PFSK-1 (cell line): ENCODE results near the gene PRKN.

ENCODE experiments used
- FOXP2 ChIP-seq: optimal IDR thresholded peaks from 2 replicates; pipeline ENCODE3; 2011; ENCODE audit warnings: borderline replicate concordance, control low read depth, inconsistent platforms; ENCODE audit not compliant: insufficient read depth; ENCODE audit errors: extremely low read length, extremely low read depth
- POLR2AphosphoS5 ChIP-seq: IDR thresholded peaks from 2 replicates; pipeline ENCODE4 v1.6.1; 2012; ENCODE audit warnings: low read depth, mild to moderate bottlenecking, control low read depth, low read length, moderate library complexity
- SIN3A ChIP-seq: IDR thresholded peaks from 2 replicates; pipeline ENCODE4 v1.6.1; 2012; ENCODE audit warnings: mild to moderate bottlenecking, low read length, moderate library complexity, borderline replicate concordance; ENCODE audit not compliant: insufficient read depth
- TAF1 ChIP-seq: IDR thresholded peaks from 2 replicates; pipeline ENCODE4 v1.6.1; 2012; ENCODE audit warnings: low read length, control low read depth, borderline replicate concordance; ENCODE audit not compliant: insufficient read depth
- TF ChIP-seq, protein P1 (sequence below), 2 experiments: IDR thresholded peaks; 2 replicates each; pipeline versions ENCODE4 v1.6.1 to v1.8.0; 2011 to 2012; ENCODE audit warnings: low read depth in 2 of 2, low read length in 2 of 2, control low read depth in 1 of 2, inconsistent platforms in 1 of 2, mild to moderate bottlenecking in 1 of 2, moderate library complexity in 1 of 2; ENCODE audit not compliant: insufficient read depth in 1 of 2

DNA sequence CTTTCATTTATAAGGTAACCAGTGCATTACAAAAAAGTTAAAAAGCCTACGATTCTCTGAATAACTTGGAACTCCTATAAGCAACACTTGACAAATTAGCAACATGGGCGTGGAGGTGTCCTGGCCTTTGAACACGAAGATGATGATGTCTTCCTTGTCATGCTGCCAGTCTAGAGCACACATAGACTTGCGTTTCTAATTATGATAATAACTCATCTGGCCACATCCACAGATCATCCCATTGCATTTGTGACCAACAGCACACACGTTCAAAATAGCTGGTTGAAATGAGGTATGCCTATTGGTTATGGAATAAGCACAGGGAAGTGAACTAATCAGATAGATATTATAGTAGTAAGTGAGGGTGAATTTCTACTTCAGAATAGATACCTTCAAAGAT lies 608.9 kb downstream of the PRKN start:
- TF ChIP-seq POLR2AphosphoS5, result no peak
- no peak for TF ChIP-seq SIN3A
- TF ChIP-seq TAF1, result no peak
- TF ChIP-seq FOXP2, result no peak
- TF ChIP-seq, protein P1, sequence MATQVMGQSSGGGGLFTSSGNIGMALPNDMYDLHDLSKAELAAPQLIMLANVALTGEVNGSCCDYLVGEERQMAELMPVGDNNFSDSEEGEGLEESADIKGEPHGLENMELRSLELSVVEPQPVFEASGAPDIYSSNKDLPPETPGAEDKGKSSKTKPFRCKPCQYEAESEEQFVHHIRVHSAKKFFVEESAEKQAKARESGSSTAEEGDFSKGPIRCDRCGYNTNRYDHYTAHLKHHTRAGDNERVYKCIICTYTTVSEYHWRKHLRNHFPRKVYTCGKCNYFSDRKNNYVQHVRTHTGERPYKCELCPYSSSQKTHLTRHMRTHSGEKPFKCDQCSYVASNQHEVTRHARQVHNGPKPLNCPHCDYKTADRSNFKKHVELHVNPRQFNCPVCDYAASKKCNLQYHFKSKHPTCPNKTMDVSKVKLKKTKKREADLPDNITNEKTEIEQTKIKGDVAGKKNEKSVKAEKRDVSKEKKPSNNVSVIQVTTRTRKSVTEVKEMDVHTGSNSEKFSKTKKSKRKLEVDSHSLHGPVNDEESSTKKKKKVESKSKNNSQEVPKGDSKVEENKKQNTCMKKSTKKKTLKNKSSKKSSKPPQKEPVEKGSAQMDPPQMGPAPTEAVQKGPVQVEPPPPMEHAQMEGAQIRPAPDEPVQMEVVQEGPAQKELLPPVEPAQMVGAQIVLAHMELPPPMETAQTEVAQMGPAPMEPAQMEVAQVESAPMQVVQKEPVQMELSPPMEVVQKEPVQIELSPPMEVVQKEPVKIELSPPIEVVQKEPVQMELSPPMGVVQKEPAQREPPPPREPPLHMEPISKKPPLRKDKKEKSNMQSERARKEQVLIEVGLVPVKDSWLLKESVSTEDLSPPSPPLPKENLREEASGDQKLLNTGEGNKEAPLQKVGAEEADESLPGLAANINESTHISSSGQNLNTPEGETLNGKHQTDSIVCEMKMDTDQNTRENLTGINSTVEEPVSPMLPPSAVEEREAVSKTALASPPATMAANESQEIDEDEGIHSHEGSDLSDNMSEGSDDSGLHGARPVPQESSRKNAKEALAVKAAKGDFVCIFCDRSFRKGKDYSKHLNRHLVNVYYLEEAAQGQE (IDR thresholded peaks at IDR 0.05; ENCODE audit: insufficient read depth in 1 of 2, low read depth in 2 of 2, low read length in 2 of 2), result no peak
